Testis (tissue), 3 donors: Measurements from ENCODE around the gene NCK1. TPM values are rescaled to one million over a fixed set of nuclear protein-coding genes. Genes with fewer than 3 reads are reported as not detected.

ENCODE experiments used
- DNase-seq: peaks from one replicate; pipeline ENCODE4 v3.0.0-alpha.2; 2019
- H3K27ac ChIP-seq, 2 donors: fragments of 200-600 bp; sonication (generic); one replicate each; pipeline ENCODE4 v1.5.1; 2019
- H3K27me3 ChIP-seq: fragments of 200-600 bp; sonication (generic); one replicate; pipeline ENCODE4 v1.5.1; 2019
- H3K36me3 ChIP-seq: fragments of 200-600 bp; sonication (generic); one replicate; pipeline ENCODE4 v1.5.1; 2017; ENCODE audit warnings: low read depth; ENCODE audit errors: missing control alignments
- H3K4me1 ChIP-seq: fragments of 200-600 bp; sonication (generic); one replicate; pipeline ENCODE4 v1.5.1; 2019
- H3K4me3 ChIP-seq, 2 donors: fragments of 200-600 bp; sonication (generic); one replicate each; pipeline ENCODE4 v1.5.1; 2017 to 2019
- H3K9me3 ChIP-seq: fragments of 200-600 bp; sonication (generic); one replicate; pipeline ENCODE4 v1.5.1; 2017
- CTCF ChIP-seq, 3 experiments: fragments of 450-650 bp in 2 of 3; fragments of 200-600 bp in 1 of 3; sonication (generic) in 1 of 3; IDR thresholded peaks; one replicate each; pipeline ENCODE4 v1.5.1; 2016 to 2019; ENCODE audit warnings: antibody characterized with exemption in 3 of 3, mild to moderate bottlenecking in 2 of 3, moderate library complexity in 1 of 3
- POLR2A ChIP-seq: fragments of 450-650 bp; IDR thresholded peaks from one replicate; pipeline ENCODE4 v1.6.1; 2017; ENCODE audit warnings: antibody characterized with exemption, mild to moderate bottlenecking, moderate library complexity
- WGBS, 2 donors: methylation state at CpG; one replicate each; pipeline ENCODE4 v1.1.5; 2018; 5-methylcytosine and 5-hydroxymethylcytosine counted together
- intact Hi-C: fragments of 100-400 bp; cut with DNase I; formaldehyde crosslinking; loops from one replicate; pipeline ENCODE4 v1.15.1; 2023; ENCODE audit warnings: low total_unique reads
- polyA plus RNA-seq: library from polyadenylated mRNA; stranded (reverse); fragments of 350-450 nt; fragmentation: Illumina TruSeq; extraction: RNeasy Lipid Tissue Mini Kit (QIAGEN cat#74804); gene quantifications from one replicate; pipeline ENCODE4 v1.2.3, GENCODE V29; 2014; ENCODE audit warnings: low read depth, low replicate concordance; ENCODE audit not compliant: insufficient read depth
- total RNA-seq, 2 donors: library from RNA; depleted of rRNA; stranded (reverse); fragments of >200 nt; gene quantifications; one replicate each; pipeline ENCODE4 v1.2.3, GENCODE V29; 2016

The NCK1 gene
- total and polyA plus RNA-seq, 3 donors from 2014 or later = 31.1 to 45.0 (median 42.7) TPM

- H3K4me3 ChIP-seq = no peak overlapping the region
- WGBS, 2 donors = 49 to 71% methylated on average over 2 to 3 of the region's 3 CpGs
- intact Hi-C loops = no loop called here
- DNase-seq = no peak
- TF ChIP-seq CTCF (IDR thresholded peaks at IDR 0.05) (no peak), POLR2A (no peak)
- H3K4me1 ChIP-seq = peaks cover 10% of the 10 kb centered on the region
- no peaks in the 10 kb centered on the region for H3K36me3 ChIP-seq
- H3K27ac ChIP-seq = no peak overlapping the region
- no peaks in the 10 kb centered on the region for H3K9me3 ChIP-seq
- no peaks in the 10 kb centered on the region for H3K27me3 ChIP-seq
Measured at GRCh38 chr3:136835813-136836510, 26.0 kb upstream of the NCK1 start.

DNA sequence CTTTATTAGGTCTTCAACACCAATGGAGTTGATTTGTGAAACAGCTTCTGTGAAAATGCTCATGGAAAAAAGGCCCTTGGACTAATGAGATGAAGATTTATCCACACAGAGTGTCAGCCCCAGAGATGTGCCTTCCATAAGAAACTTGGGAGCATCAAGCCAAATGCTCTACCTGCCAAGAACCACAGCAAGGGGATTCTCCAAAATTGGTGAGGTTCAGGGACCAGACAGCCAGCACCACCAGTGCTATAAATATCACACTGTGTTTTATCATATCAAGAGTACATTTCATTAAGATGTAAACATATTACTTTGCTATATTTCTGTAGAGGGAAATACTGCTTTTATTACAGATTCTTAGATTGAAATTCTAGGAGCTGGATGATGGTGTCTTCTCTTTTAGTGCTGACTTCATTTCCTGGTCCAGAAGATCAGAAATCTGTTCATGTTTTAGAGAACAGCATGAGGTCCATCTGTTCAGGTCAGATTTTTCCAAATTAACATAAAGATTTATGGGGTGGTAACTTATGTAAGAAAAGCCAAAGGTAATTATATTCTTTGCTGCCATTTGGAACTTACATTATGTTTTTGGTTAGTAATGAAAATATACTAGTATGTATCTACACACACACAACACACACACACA is 25.4 kb upstream of the NCK1 start:
- no peaks in the 10 kb centered on the region for H3K9me3 ChIP-seq
- no peak for DNase-seq
- H3K36me3 ChIP-seq = no peaks in the 10 kb centered on the region
- H3K4me1 ChIP-seq = peaks cover 10% of the 10 kb centered on the region
- H3K27me3 ChIP-seq = no peaks in the 10 kb centered on the region
- no peak overlapping the region for H3K4me3 ChIP-seq
- no peak overlapping the region for H3K27ac ChIP-seq
- TF ChIP-seq CTCF (IDR thresholded peaks at IDR 0.05) (no peak), POLR2A (no peak)
- intact Hi-C loops = no loop called here

DNA sequence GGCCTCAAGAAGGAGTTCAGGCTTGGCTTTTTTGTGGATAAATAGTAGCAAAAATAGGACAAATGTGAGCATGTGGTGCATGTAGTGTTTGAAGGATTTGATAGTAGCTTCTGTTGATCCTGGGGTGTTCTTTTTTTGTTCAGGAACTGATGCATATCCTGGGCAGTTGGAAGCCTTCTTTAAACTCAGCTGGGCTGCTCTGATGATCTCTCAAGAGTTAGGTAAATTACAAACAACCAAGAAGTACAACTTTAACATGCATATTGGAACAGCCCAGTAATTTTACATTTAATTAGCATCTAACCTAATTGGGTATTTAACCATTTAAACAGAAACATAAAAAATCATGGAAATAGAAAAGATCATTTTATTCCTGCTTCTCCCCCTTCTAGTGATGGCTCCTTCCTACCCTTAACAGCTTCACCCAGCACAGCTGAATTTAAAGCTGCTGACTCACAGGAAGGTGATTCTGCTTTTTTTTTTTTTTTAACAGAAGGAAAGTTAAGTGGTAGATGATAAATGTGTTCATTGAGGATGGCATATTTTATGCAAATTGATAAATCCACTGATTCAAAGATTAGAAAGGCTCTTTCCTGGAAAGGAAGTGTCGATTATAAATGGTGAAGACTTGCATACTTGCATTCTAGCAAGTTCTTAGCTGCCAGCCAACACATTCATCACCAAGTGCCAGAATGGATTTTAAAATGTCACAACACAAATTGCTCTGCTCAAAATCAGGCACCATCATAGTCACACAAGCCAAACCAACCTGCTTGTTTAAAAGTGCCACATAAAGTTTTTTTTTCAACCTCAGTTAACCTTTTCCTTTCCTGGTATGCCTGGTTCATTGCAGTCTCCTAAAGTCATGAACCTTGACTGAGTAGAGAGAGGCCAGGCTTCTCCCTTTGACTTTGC is 23.1 kb upstream of the NCK1 start:
- Histone ChIP-seq H3K4me3 (no peak overlapping the region), H3K27me3 (no peaks in the 10 kb centered on the region), H3K27ac (no peak overlapping the region), H3K4me1 (peaks cover 10% of the 10 kb centered on the region), H3K9me3 (no peaks in the 10 kb centered on the region), H3K36me3 (no peaks in the 10 kb centered on the region)
- TF ChIP-seq CTCF (IDR thresholded peaks at IDR 0.05) (no peak), POLR2A (no peak)
- intact Hi-C loops = no loop called here
- no peak for DNase-seq
- 55 to 68% methylated on average over 1 of the region's 1 CpG for WGBS, 2 donors

DNA sequence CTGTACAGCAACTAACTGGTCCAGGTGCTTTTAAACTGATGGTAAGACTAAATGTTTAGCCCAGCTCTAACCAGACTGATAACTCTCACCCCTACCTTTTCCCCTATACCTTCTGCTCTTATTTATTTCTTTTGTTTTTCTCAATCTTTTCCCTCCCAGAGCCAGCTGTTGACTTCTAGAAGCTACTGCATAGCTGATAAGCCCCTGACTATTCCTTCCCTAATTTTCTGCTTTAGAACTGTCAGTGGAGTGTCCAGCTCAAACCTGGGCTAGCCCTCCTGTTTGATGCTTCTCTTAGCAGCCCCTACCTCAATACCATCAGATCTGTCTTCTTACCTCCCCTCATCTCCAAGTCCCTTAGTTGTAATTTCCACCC is 22.5 kb upstream of the NCK1 start:
- Histone ChIP-seq H3K27ac (no peak overlapping the region), H3K9me3 (no peaks in the 10 kb centered on the region), H3K36me3 (no peaks in the 10 kb centered on the region), H3K4me1 (peaks cover 10% of the 10 kb centered on the region), H3K4me3 (no peak overlapping the region), H3K27me3 (no peaks in the 10 kb centered on the region)
- TF ChIP-seq POLR2A = no peak
- TF ChIP-seq CTCF (IDR thresholded peaks at IDR 0.05) = no peak
- DNase-seq = no peak
- intact Hi-C loops = no loop called here
